ENCODE results near the gene ANKRD52. TPM values are rescaled to one million over a fixed set of nuclear protein-coding genes. Genes with fewer than 3 reads are reported as not detected.

ANKRD52 gene
- total and polyA plus RNA-seq, 2 donors (not counting 3 experiments of a cell fraction or from before 2014, with no cell fraction given), result 30.8 to 62.0 TPM

DNA sequence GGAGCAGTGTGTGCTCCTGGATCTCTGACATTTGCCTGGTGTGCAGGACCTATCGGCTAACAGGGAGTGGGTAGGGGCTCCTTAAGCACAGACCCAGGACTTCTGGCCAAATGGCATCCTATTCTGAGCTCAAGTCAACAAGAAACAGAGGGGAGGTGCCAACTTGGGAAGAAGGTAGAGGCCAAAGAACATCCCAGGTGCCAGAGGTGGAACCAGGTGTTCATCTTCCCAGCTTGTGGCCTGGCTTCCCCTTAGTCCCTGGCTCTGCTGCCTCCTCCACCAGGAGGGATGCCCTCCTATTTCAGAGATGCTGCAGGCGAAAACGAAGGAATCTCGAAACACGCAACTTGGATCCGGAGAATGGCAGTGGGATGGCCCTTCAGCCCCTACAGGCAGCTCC, 22.1 kb downstream of the ANKRD52 start:
- Histone ChIP-seq H3K4me2 (ENCODE audit: insufficient read depth, low read length) (no peak overlapping the region), H3K9me3 (replicated peaks; ENCODE audit: control insufficient read depth, insufficient read depth, low read length) (no peaks in the 10 kb centered on the region), H2AFZ (ENCODE audit: low read depth, low read length) (no peak overlapping the region), H3K4me1 (ENCODE audit: control insufficient read depth, extremely low read depth, insufficient read depth, low read length) (no peaks in the 10 kb centered on the region), H4K20me1 (replicated peaks; ENCODE audit: control insufficient read depth, extremely low read depth, insufficient read depth, low read length) (no peaks in the 10 kb centered on the region), H3K4me3 (replicated peaks in 1 of 3; ENCODE audit: insufficient read depth in 1 of 3, low read depth in 1 of 3, low read length in 3 of 3) (no peak overlapping the region), H3K27ac (ENCODE audit: insufficient read depth, low read depth, low read length) (no peak overlapping the region), H3K79me2 (ENCODE audit: control insufficient read depth, insufficient read depth, low read length) (no peaks in the 10 kb centered on the region), H3K36me3 (ENCODE audit: control insufficient read depth in 2 of 2, extremely low read depth in 1 of 2, insufficient read depth in 2 of 2, low read length in 2 of 2) (peaks cover 6 to 22% of the 10 kb centered on the region in 2 experiments), H3K9ac (replicated peaks; ENCODE audit: extremely low read depth, insufficient read depth, low read length) (no peak overlapping the region), H3K27me3 (ENCODE audit: control insufficient read depth in 2 of 2, insufficient read depth in 2 of 2, low read length in 2 of 2) (no peaks in the 10 kb centered on the region), H3K9me1 (replicated peaks; ENCODE audit: control insufficient read depth, extremely low read depth, insufficient read depth, low read length) (no peaks in the 10 kb centered on the region)
- DNase-seq (ENCODE audit: low read depth, low spot score), result no peak
- POLR2A ChIA-PET, result no interaction called here
- CTCF ChIA-PET, result interaction anchor here (0.9 to 2.0 kb wide), 2 partner anchors 13 to 47 kb away, joined by 3 to 6 read pairs; partner anchors contain the start of genes RNF41 and SMARCC2
- no TSS peak for BruUV-seq (replicated peaks)
- TF ChIP-seq, protein P1, sequence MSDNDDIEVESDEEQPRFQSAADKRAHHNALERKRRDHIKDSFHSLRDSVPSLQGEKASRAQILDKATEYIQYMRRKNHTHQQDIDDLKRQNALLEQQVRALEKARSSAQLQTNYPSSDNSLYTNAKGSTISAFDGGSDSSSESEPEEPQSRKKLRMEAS (IDR thresholded peaks at IDR 0.05; ENCODE audit: insufficient read depth, insufficient read length), result no peak
- TF ChIP-seq POLR2AphosphoS5 (IDR thresholded peaks at IDR 0.05; ENCODE audit: insufficient read depth, low read depth, low read length), result no peak
- TF ChIP-seq FOS (IDR thresholded peaks at IDR 0.05; ENCODE audit: borderline replicate concordance, insufficient read depth, low read length), result no peak
- no peak for TF ChIP-seq CTCF (IDR thresholded peaks at IDR 0.05; ENCODE audit: extremely low read depth in 1 of 2, insufficient read depth in 1 of 2, low read depth in 1 of 2, low read length in 2 of 2)
- TF ChIP-seq POLR2A (IDR thresholded peaks at IDR 0.05; ENCODE audit: low read depth, low read length), result no peak
- no peak for TF ChIP-seq MYC (IDR thresholded peaks at IDR 0.05; ENCODE audit: low read depth, low read length)
- no peak for TF ChIP-seq EZH2 (IDR thresholded peaks at IDR 0.05; ENCODE audit: borderline replicate concordance, low read depth, low read length, severe bottlenecking)
- no peak for TF ChIP-seq JUN (IDR thresholded peaks at IDR 0.05; ENCODE audit: borderline replicate concordance, insufficient read depth, insufficient read length, low read depth)
- TF ChIP-seq GATA2 (IDR thresholded peaks at IDR 0.05; ENCODE audit: insufficient read depth, insufficient read length, low read depth, low read length), result no peak
- dilution Hi-C loops (cut with MboI; ENCODE audit: extremely low pct_ligation_motif_present, low sequenced_read_pairs) (no loop called here), intact Hi-C loops (cut with micrococcal nuclease) (no loop called here)
- no peak for FAIRE-seq
